H1 (cell line): Measurements from ENCODE around the gene GDPD3. TPM values are rescaled to one million over a fixed set of nuclear protein-coding genes. Genes with fewer than 3 reads are reported as not detected.

Source experiments
- CTCF ChIA-PET: fragments of 300-600 bp; sonication (Branson Sonifier 250); formaldehyde crosslinking; loops from one replicate; lab custom pipeline; 2021; ENCODE audit not compliant: partially characterized antibody; lab: Charles Lee
- POLR2A ChIA-PET: fragments of 300-600 bp; sonication (Branson Sonifier 250); formaldehyde crosslinking; loops from one replicate; lab custom pipeline; 2021; ENCODE audit warnings: inconsistent platforms; ENCODE audit not compliant: partially characterized antibody; lab: Charles Lee
- DNase-seq, 2 experiments: peaks; one replicate each; pipeline versions ENCODE4 v3.0.0 to v3.0.0-alpha.2; 2010 to 2022; ENCODE audit warnings: low spot score in 2 of 2, low read depth in 1 of 2, mixed read lengths in 1 of 2
- FAIRE-seq: peaks from 2 replicates; lab custom pipeline; 2011; peaks lifted over from hg19 to GRCh38; lab: Jason Lieb, UNC
- H2AFZ ChIP-seq: 2 replicates; pipeline ENCODE4 v1.8.1; 2012; ENCODE audit warnings: low read length, inconsistent platforms
- H2AK5ac ChIP-seq: 2 replicates; pipeline ENCODE4 v1.6.1; 2013; ENCODE audit warnings: low read depth, low read length
- H2BK120ac ChIP-seq: replicated peaks from 2 replicates; pipeline ENCODE3; 2013; ENCODE audit warnings: low read depth, low read length, inconsistent platforms
- H2BK12ac ChIP-seq: 2 replicates; pipeline ENCODE4 v1.6.1; 2013; ENCODE audit warnings: low read depth, low read length
- H2BK15ac ChIP-seq: 2 replicates; pipeline ENCODE4 v1.6.1; 2013; ENCODE audit warnings: low read length
- H2BK20ac ChIP-seq: 2 replicates; pipeline ENCODE4 v1.6.1; 2013; ENCODE audit warnings: low read length
- H2BK5ac ChIP-seq: 2 replicates; pipeline ENCODE4 v1.6.1; 2013; ENCODE audit warnings: low read depth, low read length
- H3K14ac ChIP-seq: 2 replicates; pipeline ENCODE4 v1.6.1; 2013; ENCODE audit warnings: inconsistent platforms; ENCODE audit not compliant: insufficient read length
- H3K18ac ChIP-seq: 2 replicates; pipeline ENCODE4 v1.6.1; 2013; ENCODE audit warnings: low read length; ENCODE audit errors: extremely low read depth
- H3K23ac ChIP-seq: 2 replicates; pipeline ENCODE4 v1.6.1; 2013; ENCODE audit warnings: inconsistent platforms; ENCODE audit not compliant: insufficient read length
- H3K23me2 ChIP-seq: 2 replicates; pipeline ENCODE4 v1.6.1; 2013; ENCODE audit warnings: low read depth, low read length
- H3K27ac ChIP-seq: 2 replicates; pipeline ENCODE4 v1.6.1; 2011; ENCODE audit warnings: low read depth, low read length, inconsistent platforms
- H3K27me3 ChIP-seq, 4 experiments: replicated peaks in 1 of 4; 1 replicate in 1 of 4; 2 replicates in 3 of 4; pipeline versions ENCODE4 v1.6.1 to v1.8.1; 2011 to 2013; ENCODE audit warnings: low read length in 3 of 4, mild to moderate bottlenecking in 3 of 4, inconsistent platforms in 2 of 4, mixed read lengths in 2 of 4, moderate library complexity in 1 of 4; ENCODE audit not compliant: control insufficient read depth in 3 of 4, insufficient read depth in 3 of 4; ENCODE audit errors: extremely low read depth in 1 of 4
- H3K36me3 ChIP-seq, 4 experiments: 2 replicates each; pipeline versions ENCODE4 v1.6.1 to v1.8.1; 2011 to 2013; ENCODE audit warnings: mild to moderate bottlenecking in 4 of 4, low read length in 3 of 4, moderate library complexity in 2 of 4, control low read depth in 1 of 4, inconsistent platforms in 1 of 4; ENCODE audit not compliant: insufficient read depth in 4 of 4, control insufficient read depth in 2 of 4
- H3K4ac ChIP-seq: replicated peaks from 2 replicates; pipeline ENCODE3; 2013; ENCODE audit warnings: low read length, low read depth, mixed read lengths, inconsistent platforms; ENCODE audit not compliant: insufficient read length
- H3K4me1 ChIP-seq, 4 experiments: replicated peaks in 1 of 4; 1 replicate in 1 of 4; 2 replicates in 3 of 4; pipeline versions ENCODE4 v1.6.1 to v1.8.1; 2011 to 2013; ENCODE audit warnings: low read length in 3 of 4, inconsistent platforms in 2 of 4, mixed read lengths in 1 of 4; ENCODE audit not compliant: insufficient read depth in 4 of 4, control insufficient read depth in 3 of 4
- H3K4me2 ChIP-seq, 2 experiments: 2 replicates each; pipeline versions ENCODE4 v1.6.1 to v1.8.1; 2011 to 2013; ENCODE audit warnings: low read depth in 2 of 2, low read length in 2 of 2, control low read depth in 1 of 2, inconsistent platforms in 1 of 2, mild to moderate bottlenecking in 1 of 2; ENCODE audit not compliant: insufficient read depth in 1 of 2
- H3K4me3 ChIP-seq, 4 experiments: fragments of 200-600, 300-600 bp in 1 of 4; sonication (generic), shearing (Covaris generic), sonication (Bioruptor Twin) in 1 of 4; 2 replicates each; pipeline versions ENCODE4 v1.5.1 to v1.8.1; 2011 to 2016; ENCODE audit warnings: low read length in 4 of 4, low read depth in 3 of 4, control low read depth in 2 of 4, inconsistent platforms in 2 of 4, mild to moderate bottlenecking in 2 of 4, mixed read lengths in 1 of 4, moderate library complexity in 1 of 4; ENCODE audit not compliant: insufficient read depth in 2 of 4; ENCODE audit errors: extremely low read depth in 1 of 4
- H3K56ac ChIP-seq: replicated peaks from 2 replicates; pipeline ENCODE3; 2013; ENCODE audit warnings: low read depth, mild to moderate bottlenecking, mixed read lengths, low read length, inconsistent platforms; ENCODE audit not compliant: insufficient read length
- H3K79me1 ChIP-seq: 2 replicates; pipeline ENCODE4 v1.6.1; 2013; ENCODE audit warnings: low read depth, low read length, control low read depth
- H3K79me2 ChIP-seq, 2 experiments: 2 replicates each; pipeline versions ENCODE4 v1.6.1 to v1.8.1; 2012 to 2013; ENCODE audit warnings: low read length in 2 of 2, mild to moderate bottlenecking in 2 of 2, inconsistent platforms in 1 of 2; ENCODE audit not compliant: insufficient read depth in 2 of 2, control insufficient read depth in 1 of 2
- H3K9ac ChIP-seq, 4 experiments: replicated peaks in 1 of 4; 1 replicate in 1 of 4; 2 replicates in 3 of 4; pipeline versions ENCODE4 v1.6.1 to v1.8.1; 2011 to 2013; ENCODE audit warnings: low read depth in 3 of 4, low read length in 3 of 4, control low read depth in 2 of 4, mild to moderate bottlenecking in 2 of 4, moderate library complexity in 2 of 4, inconsistent platforms in 1 of 4; ENCODE audit errors: extremely low read depth in 1 of 4
- H3K9me3 ChIP-seq, 2 experiments: 2 replicates each; pipeline versions ENCODE4 v1.6.1 to v1.8.1; 2012 to 2013; ENCODE audit warnings: mild to moderate bottlenecking in 2 of 2, moderate library complexity in 2 of 2, control low read depth in 1 of 2, inconsistent platforms in 1 of 2, low read depth in 1 of 2, low read length in 1 of 2, mixed read lengths in 1 of 2; ENCODE audit not compliant: insufficient read depth in 2 of 2
- H4K20me1 ChIP-seq, 2 experiments: replicated peaks in 1 of 2; 2 replicates each; pipeline versions ENCODE3 to v1.8.1; 2011 to 2013; ENCODE audit warnings: inconsistent platforms in 2 of 2, low read length in 2 of 2, mild to moderate bottlenecking in 1 of 2; ENCODE audit not compliant: insufficient read depth in 2 of 2, control insufficient read depth in 1 of 2
- H4K5ac ChIP-seq: 2 replicates; pipeline ENCODE4 v1.6.1; 2013; ENCODE audit warnings: low read length, low read depth, mixed read lengths, inconsistent platforms; ENCODE audit not compliant: insufficient read length
- H4K8ac ChIP-seq: 2 replicates; pipeline ENCODE4 v1.8.0; 2013; ENCODE audit warnings: mild to moderate bottlenecking, moderate library complexity, low read length, inconsistent platforms; ENCODE audit not compliant: insufficient read depth; ENCODE audit errors: extremely low read depth
- H4K91ac ChIP-seq: replicated peaks from 2 replicates; pipeline ENCODE3; 2013; ENCODE audit warnings: low read length, mixed read lengths, inconsistent platforms; ENCODE audit not compliant: insufficient read length
- CTCF ChIP-seq, 3 experiments: IDR thresholded peaks; 1 replicate in 2 of 3; 2 replicates in 1 of 3; pipeline versions ENCODE4 v1.5.1 to v1.6.1; 2011; ENCODE audit warnings: low read length in 3 of 3, mild to moderate bottlenecking in 3 of 3, inconsistent platforms in 2 of 3, low read depth in 1 of 3, moderate library complexity in 1 of 3; ENCODE audit not compliant: insufficient read depth in 1 of 3; ENCODE audit errors: control extremely low read depth in 1 of 3
- MAFK ChIP-seq: IDR thresholded peaks from 2 replicates; pipeline ENCODE4 v1.6.1; 2012; ENCODE audit warnings: low read depth, mild to moderate bottlenecking, improper control_type of control experiment, low read length
- RAD21 ChIP-seq, 2 experiments: IDR thresholded peaks in 1 of 2; conservative IDR thresholded peaks in 1 of 2; 2 replicates each; pipeline ENCODE4 v1.6.1; 2011; ENCODE audit warnings: low read depth in 2 of 2, low read length in 2 of 2, improper control_type of control experiment in 1 of 2, inconsistent platforms in 1 of 2, mild to moderate bottlenecking in 1 of 2, moderate library complexity in 1 of 2
- WGBS, 2 experiments: shearing (Covaris generic) in 1 of 2; methylation state at CpG; one replicate each; pipeline versions ENCODE4 v1.1.6 to v1.1.7; 2013 to 2015; ENCODE audit warnings: low lambda C conversion rate in 2 of 2, mixed read lengths in 2 of 2, inconsistent platforms in 1 of 2, low coverage in 1 of 2, missing lambda C conversion rate in 1 of 2; ENCODE audit not compliant: insufficient replicate concordance in 2 of 2, insufficient coverage in 1 of 2, insufficient read length in 1 of 2; ENCODE audit errors: extremely low coverage in 1 of 2, missing lambda C conversion rate in 1 of 2; 5-methylcytosine and 5-hydroxymethylcytosine counted together
- polyA plus RNA-seq, 7 experiments: library from polyadenylated mRNA; depleted of rRNA in 3 of 7; stranded (reverse) in 5 of 7; unstranded in 2 of 7; fragments of >200 nt in 5 of 7; fragments of 200-250 nt in 2 of 7; gene quantifications; 1 replicate in 5 of 7; 2 replicates in 1 of 7; 4 replicates in 1 of 7; pipeline versions ENCODE4 v1.2.1 to v1.2.3, GENCODE V29; 2011 to 2013; ENCODE audit warnings: missing spikeins in 2 of 7, mixed read lengths in 2 of 7
- total RNA-seq: library from RNA; stranded (reverse); fragmentation: NEBNext Ultra II Directional; extraction: Animal tissue kit (Norgen Biotek cat#: 25700); gene quantifications from 2 replicates; pipeline ENCODE4 v1.2.1, GENCODE V29; 2021

The GDPD3 gene
- total and polyA plus RNA-seq, 2 of the 8 experiments (the other 6 are each of a cell fraction or from before 2014, with no cell fraction given) = 0.20 TPM; not detected in 1

GRCh38 chr16:30142672-30143346, 29.5 kb upstream of the GDPD3 start:
- Histone ChIP-seq H3K9ac (no peak overlapping the region), H2BK5ac (no peak overlapping the region), H4K91ac (no peak overlapping the region), H3K23ac (no peak overlapping the region), H3K27me3 (no peaks in the 10 kb centered on the region), H4K5ac (no peak overlapping the region), H3K4me1 (no peaks in the 10 kb centered on the region), H3K18ac (no peak overlapping the region), H2BK15ac (no peak overlapping the region), H3K14ac (no peak overlapping the region), H2AFZ (no peak overlapping the region), H3K79me2 (no peaks in the 10 kb centered on the region), H3K56ac (no peak overlapping the region), H3K79me1 (no peaks in the 10 kb centered on the region), H2BK120ac (no peak overlapping the region), H3K4me3 (no peak overlapping the region), H4K8ac (no peak overlapping the region), H4K20me1 (no peaks in the 10 kb centered on the region), H3K27ac (no peak overlapping the region), H3K4me2 (no peak overlapping the region), H2BK12ac (no peak overlapping the region), H3K36me3 (no peaks in the 10 kb centered on the region), H2AK5ac (no peak overlapping the region), H2BK20ac (no peak overlapping the region), H3K4ac (no peak overlapping the region), H3K9me3 (no peaks in the 10 kb centered on the region), H3K23me2 (no peaks in the 10 kb centered on the region)
- ChIA-PET POLR2A (interaction anchor here (0.6 kb wide), 1 partner anchor 10 kb away, joined by 3 read pairs; no protein-coding TSS in a partner anchor), CTCF (interaction anchor here (0.6 to 1.7 kb wide), 8 partner anchors 31 to 486 kb away, joined by 3 to 7 read pairs (median 4); no protein-coding TSS in a partner anchor)
- TF ChIP-seq CTCF (IDR thresholded peaks at IDR 0.05; ENCODE audit: control extremely low read depth in 1 of 3, insufficient read depth in 1 of 3, low read depth in 1 of 3, low read length in 3 of 3) = peak; percentile 29 to 46 (median 41)
- peak; percentile 62 to 75 for TF ChIP-seq RAD21 (IDR thresholded peaks at IDR 0.05 in 1 of 2, conservative IDR thresholded peaks at IDR 0.05 in 1 of 2; ENCODE audit: low read depth in 2 of 2, low read length in 2 of 2)
- TF ChIP-seq MAFK = no peak
- FAIRE-seq (no peak), DNase-seq (no peak)
- WGBS, 2 experiments = 85% methylated on average over 13 of the region's 13 CpGs; no CpG with 5 or more reads in 1 of the 2 experiments
